CD4-positive, alpha-beta T cell treated with Interleukin-10 for 1 hour (primary cell): ENCODE data around the gene CNDP2.

Experiments used
- DNase-seq: peaks from one replicate; pipeline ENCODE4 v3.0.0-alpha.2; 2020

Gene CNDP2

DNA sequence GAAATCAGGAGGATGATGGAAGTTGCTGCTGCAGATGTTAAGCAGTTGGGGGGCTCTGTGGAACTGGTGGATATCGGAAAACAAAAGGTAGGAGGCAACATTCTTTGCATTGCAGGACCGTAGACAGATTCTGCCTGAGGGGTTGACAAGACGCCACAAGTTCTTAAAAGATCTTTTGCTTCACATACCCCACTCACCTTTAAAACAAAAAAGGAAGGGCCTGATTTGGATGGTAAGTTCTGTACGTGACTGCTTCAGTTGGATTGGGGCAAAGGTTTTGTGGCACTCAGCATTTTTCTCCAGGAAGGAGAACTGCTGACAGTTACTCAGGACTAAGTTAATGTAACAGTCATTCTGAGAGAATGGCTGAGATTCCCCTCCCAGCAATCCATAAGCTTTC lies 5.2 kb downstream of the CNDP2 start:
- no peak for DNase-seq

DNA sequence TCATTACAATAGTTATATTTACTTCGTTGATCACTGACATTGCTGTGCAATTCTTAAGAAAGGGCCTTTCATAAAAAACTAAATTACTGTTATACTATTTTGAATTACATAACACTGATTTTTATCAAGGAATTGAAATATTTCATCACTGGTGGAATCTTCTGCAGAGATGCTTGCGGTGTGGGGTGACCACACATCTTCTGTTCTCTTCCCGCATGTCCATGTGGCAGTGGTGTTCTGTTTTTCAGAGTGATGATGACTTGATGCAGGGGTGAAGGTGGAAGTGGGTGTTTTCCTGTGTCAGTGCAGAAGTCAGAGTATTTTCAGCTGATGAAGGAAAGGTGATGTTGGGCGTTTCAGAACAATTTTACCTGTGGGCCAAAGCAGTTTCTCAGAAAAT lies 7.0 kb downstream of the CNDP2 start:
- no peak for DNase-seq

DNA sequence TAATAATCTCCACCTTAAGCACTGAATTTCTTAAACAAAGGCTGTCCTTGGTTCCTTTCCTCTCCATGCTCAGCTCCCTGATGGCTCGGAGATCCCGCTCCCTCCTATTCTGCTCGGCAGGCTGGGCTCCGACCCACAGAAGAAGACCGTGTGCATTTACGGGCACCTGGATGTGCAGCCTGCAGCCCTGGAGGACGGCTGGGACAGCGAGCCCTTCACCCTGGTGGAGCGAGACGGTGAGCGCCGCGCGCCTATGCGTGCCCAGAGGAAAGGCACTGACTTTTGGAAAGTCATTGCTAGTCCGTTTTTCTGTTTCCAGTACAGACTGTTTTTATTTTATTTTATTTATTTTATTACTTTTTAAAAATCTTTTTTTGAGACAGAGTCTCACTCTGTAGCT lies 9.6 kb downstream of the CNDP2 start:
- no peak for DNase-seq

DNA sequence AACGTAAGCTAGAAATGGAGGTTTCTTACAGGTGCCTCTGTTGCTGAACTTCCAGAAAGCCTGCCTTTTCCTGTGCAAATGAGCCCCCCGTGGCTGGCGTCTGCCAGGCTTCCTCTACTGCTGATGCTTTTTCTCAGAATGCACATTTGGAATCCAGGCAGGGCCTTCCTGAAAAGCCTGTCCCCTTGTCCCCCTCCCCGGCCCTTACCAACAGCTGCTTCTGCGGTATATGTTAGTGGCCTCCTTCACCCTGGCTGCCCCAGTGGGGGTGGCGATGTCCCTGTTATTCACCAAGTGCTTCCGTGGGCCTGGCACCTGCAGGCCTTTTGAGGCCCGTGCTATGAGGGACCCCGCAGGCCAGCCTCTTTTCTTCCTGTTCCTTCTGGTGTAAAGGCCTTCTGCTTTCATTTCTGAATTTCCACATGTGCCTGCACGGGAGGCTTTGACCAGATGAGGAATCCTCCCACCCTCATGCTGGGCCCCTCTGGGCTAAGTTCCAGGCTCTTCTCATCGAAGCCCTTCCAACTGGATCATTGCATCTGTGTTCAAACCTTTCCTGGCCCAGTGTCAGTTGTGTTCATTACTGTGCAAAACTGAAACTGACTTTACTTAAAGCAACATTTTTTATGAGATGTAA lies 10.4 kb downstream of the CNDP2 start:
- DNase-seq = no peak

DNA sequence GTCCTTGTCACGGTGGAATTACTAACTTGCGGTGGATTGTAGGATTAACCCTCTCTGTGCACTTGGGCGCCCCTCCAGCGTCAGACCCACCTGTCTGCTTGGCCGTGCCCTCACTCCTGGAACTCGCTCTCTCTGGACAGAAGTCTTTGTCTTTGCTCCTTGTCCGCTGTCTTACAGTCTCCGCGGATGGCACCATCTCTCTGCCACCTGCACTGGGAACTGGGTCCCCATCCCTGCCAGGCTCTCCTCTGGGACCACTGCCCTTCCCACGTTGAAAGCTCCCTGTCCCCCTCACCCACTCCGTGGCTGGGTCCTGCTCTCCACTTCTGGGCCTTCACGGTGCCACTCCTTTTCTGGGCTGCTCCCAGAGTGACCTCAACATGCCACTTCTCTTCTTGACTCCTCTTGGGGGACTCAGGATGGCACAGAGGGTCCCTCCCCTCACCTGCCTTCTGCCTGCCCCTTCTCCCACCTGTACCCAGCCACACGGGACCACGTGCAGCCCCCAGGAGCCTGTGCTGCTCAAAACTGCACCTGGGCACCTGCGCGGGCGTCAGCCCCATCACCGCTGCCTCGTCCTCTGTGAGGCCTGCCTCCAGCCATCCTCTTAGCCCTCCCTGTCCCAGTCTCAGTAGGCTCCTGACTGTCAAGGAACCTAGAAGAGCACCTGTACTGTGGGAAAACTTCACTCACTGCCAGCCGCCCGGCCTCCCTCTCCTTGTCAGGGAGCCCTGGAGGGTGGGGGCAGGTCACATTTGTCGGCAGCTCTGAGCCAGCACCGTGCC lies 11.1 kb downstream of the CNDP2 start:
- DNase-seq = no peak

DNA sequence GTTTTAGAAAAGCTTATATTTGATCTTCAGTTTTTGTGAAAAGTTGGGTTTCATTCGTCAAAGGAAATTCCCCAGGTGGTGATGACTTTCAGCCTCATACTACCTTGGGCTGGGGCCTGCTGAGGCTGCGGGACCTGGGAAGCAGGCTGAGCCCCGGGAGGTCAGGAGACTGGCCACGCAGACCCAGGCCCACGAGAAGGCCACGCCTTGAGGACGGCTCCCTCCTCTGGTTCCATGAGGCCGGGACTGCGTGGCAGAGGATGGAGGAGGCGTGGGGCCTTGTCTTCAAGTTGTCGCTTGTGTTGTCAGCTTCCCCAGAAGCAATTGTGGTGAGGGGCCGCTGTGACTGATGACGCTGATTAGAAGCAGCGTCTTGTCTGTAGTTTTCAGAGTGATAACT lies 11.8 kb downstream of the CNDP2 start:
- no peak for DNase-seq

DNA sequence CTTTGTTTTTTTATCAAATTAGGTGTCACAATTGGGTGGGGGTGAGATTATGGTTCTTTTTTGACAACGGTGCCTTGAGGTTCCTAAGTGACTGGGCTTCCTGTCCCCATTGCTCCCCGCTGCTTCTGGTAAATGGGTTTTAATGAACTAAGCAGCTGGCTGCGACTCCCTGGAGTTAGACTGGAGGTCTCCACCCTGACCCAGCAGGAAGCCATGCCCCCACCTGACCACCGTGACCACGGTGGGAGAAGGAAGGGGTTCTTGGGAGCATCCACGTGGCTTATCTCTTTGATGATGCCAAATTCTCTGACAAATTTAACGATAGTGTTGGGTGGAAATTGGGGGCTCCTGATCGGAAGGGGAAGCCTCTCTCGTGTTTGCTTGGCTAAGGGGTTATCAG lies 12.2 kb downstream of the CNDP2 start:
- no peak for DNase-seq

DNA sequence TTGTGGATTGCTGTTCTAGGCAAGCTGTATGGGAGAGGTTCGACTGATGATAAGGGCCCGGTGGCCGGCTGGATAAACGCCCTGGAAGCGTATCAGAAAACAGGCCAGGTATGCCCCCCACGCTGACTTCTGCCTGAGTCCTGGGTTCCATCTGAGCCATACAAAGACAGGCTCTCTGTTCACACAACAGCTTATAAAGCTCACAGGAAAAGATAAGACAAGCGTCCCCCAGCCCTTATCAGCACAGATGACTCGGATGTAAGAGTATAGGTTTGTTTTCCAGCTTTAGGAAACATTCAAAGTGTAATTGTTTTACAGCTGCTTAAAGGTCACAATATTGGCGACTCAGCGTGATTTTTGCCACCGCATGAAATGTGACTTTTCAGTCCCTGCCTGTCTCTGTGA lies 12.7 kb downstream of the CNDP2 start:
- DNase-seq = no peak

DNA sequence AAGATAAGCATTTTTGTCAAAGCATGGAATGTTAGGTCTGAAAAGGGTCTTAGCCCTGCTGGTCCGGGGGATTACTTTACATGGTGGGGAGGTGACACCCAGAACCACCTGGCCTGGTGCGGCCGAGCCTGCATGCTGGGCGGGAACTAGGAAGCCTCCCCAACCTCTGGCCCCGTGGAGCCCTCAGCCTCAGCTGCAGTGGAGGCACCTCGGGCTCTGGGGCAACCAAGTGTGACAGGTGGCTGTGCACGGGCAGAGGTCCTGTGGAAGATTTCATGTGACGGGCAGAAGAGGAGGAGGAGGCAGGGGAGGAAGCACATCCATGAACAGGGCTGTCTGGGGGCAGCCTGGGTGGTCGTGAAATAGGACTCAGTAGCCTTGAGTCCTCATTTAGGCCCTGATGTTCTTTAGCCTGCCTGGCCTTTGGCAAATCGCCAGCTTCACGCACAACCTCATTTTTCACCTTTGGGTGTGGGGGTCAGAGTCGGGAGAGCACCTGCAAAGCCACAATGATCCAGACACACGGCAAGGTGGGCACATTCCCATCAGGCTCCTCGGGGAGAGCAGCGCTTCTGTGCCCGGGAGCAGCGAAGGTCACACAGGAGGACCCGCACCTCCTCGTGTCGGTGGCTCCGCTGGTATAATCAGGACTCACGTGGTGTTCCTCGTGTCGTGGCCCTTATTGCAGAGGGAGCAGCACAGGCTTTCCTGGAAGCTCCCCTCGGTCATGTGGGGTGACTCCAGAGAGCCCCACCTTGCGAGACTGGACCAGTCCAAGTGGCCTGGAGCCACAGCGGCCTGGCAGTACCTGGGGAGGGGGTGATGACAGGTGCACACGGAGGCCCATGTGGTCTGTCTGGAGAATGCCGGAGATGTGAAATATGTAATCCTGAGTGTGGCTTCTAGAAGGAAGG lies 13.9 kb downstream of the CNDP2 start:
- no peak for DNase-seq

DNA sequence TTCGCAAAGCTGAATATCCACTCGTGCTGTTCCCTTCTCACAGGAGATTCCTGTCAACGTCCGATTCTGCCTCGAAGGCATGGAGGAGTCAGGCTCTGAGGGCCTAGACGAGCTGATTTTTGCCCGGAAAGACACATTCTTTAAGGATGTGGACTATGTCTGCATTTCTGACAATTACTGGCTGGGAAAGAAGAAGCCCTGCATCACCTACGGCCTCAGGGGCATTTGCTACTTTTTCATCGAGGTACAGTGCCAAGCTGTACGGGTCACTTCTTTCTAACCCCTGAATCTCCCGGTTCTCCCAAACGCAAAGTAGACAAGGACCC lies 14.6 kb downstream of the CNDP2 start:
- DNase-seq = no peak

DNA sequence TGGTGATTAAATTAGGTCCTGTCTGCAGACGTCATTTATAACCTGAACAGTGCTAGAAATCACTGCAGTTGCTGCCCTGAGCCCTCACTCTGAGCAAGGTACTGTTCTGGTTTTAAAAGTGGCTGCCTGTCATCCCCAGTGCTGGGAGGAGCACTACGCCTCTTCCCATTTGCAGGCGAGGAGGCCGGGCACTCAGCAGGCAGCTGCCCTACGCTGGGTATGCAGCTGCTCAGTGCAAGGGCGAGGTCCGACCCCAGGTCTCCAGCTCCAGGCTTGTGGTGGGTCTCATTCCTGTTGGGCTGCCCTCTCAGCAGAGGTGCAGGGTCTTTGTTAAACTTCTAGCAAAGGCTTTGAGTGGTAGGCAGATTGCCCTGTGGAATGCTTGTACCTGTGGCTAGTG lies 15.7 kb downstream of the CNDP2 start:
- no peak for DNase-seq

DNA sequence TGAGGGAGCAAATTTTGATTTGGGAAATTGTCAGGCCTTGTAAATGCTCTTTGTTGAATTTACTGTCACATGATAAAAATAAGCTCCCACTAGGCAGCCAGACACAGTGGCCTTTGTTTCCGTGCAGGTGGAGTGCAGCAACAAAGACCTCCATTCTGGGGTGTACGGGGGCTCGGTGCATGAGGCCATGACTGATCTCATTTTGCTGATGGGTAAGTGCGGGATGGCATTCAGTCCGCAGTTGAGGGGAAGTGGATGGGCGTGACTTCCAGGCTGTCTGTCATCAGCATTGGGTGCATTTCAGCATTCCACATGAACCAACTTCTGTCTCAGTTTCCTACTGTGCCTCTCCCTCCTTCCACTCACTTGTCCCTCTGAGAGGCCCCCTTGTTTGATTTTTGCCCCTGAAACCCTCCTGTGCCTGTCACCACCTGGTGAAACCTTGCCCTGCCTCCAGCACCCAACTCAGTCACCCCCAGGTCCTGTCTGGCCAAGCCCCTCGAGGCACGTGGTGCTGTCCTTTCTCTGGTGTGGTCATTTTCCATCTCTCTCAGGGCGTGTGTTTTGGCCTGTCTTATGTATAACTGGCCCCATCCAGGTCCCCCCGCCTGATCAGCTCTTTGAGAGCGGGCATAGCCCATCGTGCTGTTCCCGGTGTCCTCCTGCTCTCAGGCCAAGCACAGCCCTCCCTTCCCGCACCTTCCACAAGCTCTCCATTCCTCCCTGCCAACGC lies 16.3 kb downstream of the CNDP2 start:
- no peak for DNase-seq

DNA sequence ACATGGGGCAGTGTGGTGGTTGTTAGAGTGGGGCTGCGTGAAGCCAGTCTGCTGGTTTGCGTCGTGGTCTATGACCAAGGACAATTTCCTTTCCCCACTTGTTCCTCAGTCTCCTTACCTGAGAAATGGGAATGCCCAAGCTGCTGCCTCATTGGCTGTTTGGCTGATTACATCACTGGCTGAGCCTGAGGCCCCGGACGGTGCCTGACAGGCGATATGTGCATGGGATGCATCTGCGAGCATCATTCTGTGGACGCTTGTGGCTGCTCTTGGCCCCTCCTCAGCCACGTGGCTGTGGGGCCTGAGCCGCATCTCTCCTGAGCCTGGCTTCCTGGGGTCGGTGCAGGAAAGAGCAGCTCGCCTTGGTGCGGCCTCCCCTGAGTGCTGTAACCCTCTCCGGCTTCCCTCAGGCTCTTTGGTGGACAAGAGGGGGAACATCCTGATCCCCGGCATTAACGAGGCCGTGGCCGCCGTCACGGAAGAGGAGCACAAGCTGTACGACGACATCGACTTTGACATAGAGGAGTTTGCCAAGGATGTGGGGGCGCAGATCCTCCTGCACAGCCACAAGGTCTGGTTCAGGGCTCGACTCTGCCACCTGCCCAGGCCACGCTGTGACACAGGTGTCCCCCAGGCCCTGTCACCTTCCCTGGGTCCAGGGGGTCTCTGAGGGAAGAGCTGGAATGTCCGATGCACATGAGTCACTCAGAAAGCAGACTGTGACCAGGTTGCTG lies 17.2 kb downstream of the CNDP2 start:
- no peak for DNase-seq

DNA sequence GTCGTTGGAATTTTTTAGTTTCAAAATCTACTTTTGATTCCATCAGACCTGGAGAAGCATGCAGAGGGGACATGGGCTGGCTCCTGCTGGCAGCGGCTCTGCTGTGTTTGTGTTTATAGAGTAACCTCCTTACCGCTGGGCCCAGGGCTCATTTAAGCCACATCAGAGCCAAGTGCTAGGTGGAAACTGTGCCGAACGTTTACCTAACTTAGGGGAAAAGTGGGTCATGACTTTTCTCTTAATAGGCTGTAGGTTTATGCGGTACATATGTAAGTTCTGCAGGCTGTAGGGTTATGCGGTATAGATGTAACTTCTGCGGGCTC lies 17.7 kb downstream of the CNDP2 start:
- no peak for DNase-seq

DNA sequence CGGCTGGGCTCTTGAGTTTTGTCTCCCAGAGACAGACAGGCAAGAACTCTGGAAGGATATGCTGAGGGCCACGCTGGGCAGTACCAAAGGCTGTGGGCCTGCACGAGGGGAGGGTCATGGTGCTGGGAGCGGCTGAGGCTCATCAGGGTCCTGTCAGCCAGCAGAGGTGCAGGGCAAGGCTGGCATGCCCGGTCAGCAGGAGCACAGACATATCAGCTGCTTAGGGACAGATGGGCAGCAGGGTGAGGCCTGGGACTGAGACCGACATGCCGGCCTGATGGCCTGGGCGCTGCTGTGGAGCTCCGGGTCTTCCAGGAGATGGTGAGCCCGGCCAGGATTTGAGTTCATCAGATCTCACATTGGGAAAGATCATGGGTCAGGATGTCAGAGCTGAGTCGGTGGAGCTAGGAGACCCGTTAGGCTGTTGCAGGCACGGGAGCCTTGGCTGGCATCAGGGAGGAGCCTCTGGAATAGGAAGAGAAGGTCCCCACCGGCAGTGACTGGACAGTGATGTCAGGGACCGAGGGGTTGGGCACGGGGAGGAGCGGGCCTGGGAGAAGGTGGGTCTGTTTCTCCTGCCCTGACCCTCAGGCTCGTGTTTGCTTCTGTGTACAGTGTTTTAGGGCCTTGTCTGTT lies 18.8 kb downstream of the CNDP2 start:
- DNase-seq = no peak

DNA sequence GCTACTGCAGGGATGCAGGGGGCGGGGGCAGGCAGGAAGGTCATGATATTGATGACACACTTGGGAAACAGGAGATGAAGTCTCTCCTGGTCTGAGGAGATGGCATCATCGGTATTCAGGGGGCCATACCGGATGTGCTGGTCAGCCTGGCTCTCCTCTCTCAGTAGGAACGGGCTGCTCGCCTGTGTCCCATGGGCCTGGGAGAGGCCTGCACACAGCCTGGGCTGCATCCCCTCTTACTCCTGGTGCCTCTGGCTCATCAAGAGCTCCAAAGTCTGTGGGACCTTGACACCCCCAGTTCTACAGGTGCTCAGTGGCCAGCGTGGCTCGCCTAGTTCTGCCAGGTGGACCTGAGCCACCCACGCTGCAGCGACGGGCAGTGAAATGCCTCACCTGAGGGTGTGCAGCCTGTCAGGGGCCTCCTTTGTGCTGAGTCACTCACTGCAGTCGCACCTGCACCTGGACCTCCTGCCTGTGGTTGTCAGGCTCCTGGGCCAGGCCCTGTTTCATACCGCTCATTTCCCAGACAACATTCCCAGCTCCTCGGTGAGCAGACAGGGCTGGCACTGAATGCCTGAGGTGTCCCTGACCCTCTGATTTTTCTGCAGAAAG lies 19.6 kb downstream of the CNDP2 start:
- DNase-seq = no peak

DNA sequence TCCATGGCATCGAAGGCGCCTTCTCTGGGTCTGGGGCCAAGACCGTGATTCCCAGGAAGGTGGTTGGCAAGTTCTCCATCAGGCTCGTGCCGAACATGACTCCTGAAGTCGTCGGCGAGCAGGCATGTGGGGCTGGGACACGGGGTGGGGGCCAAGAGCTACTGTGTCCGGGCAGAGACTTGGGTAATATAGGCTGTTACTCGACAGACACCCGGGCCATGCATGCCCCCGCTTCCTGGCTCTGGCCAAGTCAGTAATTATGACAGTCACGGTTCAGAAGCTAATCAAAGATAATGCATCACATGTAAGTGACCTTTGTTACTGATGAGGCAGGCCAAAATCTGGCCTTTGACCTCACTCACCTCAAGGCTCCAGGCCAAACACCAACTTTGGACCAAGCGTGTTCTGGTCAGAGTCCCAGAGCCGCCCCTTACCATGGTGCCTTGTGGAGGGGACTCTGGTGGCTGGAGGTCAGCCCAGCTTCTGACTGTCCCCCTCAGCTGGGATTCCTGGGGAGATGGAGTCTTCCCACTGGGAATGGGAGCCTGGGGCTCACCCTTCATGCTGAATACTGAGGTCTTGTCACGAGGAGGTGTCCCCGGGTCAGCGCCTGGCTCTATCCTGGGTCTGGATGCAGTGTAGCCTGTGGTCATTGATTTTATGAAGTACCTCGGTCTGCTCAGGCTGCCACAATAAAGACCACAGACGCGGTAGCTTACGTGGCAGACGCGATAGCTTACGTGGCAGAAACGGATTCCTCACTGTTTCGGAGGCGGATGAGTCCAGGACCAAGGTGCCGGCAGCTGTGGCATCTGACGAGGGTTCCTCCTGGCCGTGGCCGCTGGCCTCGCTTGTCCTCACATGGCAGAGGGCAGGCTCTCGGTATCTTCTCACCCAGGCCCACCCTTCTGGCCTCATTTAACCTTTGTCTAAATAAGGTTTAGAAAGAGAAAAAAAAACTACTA lies 20.4 kb downstream of the CNDP2 start:
- no peak for DNase-seq

DNA sequence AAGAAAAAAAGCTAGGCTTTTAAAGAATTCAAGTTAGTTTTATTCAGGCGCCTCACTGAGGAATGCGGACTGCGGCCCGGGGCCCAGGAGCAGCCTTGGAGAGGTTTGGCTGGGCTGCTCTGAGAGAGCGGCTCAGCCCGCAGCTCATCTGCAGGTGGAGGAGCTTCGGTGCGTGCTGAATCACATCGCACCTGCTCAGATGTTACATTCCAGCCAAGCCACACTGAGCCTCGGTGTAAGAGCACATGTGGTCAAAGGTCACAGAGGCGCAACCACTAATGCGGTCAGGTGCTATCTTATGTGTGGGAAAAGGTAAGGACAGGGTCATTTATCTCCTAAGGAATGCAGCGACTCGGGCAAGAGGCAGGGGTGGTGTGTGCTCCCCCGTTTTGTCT lies 21.1 kb downstream of the CNDP2 start:
- no peak for DNase-seq

DNA sequence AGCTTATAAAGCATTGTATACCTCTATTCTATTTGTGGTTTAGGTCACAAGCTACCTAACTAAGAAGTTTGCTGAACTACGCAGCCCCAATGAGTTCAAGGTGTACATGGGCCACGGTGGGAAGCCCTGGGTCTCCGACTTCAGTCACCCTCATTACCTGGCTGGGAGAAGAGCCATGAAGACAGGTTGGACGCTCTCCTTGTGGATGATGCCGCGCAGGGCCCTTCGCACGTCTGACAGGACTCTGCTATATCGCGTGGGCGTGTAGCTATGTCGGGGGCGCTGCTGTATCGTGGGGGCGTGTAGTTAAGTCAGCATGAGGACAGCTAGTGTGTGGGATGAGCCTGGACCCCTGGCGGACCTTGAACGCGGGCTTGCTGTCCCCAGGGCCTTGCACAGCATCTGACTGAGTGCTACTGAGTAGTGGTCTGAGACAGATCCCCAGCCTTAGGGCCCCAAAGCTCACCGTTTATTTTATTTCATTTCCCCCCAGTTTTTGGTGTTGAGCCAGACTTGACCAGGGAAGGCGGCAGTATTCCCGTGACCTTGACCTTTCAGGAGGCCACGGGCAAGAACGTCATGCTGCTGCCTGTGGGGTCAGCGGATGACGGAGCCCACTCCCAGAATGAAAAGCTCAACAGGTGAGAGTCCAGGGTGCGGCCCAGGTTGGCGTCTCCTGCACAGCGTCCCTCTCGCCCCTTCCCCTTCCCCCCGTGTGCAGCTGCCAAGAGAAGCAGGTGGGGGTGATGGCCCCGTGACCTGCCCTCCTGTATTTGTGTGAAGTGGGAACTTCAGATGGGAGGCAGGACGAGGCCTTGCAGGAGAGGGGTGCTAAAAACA lies 22.5 kb downstream of the CNDP2 start:
- no peak for DNase-seq
